NCI-H2107 treated with DMSO at 0.1 percent for 48 hours (cell line): ENCODE data around the gene EIF1B.

Experiments used
- DNase-seq: peaks from one replicate; lab custom pipeline; 2025; ENCODE audit not compliant: unreplicated experiment; lab: John Stamatoyannopoulos, UW

The EIF1B gene

DNA sequence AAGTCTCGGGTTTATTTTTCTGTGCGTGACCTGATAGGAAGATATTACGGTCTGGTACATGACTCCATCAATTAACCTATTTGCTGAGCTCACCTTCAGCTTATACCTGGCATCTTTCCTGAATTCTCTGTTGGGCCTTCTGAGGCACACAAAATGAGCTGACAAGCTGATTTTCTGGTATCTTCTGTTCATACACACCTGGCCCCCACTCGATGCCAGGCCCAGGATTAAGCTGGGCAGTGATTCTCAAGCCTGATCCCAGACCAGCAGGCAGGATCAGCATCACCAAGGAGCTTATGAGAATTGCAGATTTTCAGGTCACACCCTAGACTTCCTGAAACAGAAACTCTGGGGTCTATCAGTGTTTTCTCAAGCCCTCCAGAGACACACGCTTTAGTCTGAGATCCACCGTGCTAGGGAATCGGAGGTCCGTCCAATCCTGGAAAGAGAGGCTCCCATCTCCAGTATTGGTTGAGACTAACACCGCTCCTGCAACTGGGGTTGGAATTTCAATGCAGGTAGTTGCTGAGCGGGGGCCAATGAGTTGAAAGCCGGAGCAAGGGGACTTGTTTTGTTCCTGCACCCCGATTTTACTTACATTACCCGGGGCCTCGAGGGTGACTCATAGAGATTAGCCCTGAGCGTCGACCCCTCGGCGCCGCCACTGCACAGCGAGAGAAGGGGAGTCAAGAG lies 636 bp upstream of the EIF1B start:
- peak; percentile 2 for DNase-seq

DNA sequence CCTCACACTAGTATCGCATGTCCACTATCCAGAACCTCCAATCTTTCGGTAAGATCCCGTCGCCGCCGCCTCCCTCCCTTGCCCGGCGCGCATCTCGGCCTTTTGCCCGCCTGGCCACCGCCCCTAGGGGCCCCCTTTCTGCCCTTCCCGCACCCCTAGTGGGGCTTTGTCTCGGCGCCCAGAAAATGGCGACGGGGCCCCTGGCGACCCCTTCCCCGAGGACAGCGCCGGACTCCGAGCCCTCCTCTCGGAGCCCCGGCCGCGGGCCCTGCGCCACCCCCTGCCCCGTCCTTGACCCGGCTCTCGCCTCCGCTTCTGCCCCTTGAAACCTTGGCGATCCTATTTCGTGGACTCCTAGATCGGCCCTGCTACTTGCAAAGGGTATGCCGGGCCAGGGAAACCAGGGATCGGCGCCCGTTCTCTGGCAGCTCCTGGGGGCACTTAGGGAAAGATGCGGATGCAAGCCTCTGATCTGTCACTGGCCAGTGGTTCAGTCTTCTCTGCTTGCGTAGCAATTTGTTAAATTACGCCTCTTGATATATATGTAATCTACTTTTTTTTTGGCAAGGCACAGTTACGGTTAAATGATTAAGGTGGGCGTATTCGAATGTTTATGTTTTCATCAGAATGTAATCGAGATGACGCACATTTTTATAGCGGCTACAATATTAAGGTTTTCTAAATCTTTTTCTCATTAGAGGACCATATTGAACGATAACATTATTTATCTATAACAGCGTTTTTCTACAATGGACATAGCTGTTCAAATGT lies 603 bp downstream of the EIF1B start:
- DNase-seq, result no peak

DNA sequence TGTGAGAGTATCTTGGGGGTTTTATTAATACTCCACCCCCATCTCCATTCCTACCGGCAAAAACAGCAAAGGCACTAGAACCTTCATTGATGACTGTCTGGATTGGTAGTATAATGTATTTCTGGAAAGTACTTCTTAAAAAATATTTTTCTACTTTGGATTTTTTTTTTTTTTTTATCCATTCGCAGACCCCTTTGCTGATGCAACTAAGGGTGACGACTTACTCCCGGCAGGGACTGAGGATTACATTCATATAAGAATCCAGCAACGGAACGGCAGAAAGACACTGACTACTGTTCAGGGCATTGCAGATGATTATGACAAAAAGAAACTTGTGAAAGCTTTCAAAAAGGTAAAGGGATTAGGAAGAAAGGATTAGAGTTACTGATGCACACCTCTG lies 1.2 kb downstream of the EIF1B start:
- DNase-seq, result no peak

DNA sequence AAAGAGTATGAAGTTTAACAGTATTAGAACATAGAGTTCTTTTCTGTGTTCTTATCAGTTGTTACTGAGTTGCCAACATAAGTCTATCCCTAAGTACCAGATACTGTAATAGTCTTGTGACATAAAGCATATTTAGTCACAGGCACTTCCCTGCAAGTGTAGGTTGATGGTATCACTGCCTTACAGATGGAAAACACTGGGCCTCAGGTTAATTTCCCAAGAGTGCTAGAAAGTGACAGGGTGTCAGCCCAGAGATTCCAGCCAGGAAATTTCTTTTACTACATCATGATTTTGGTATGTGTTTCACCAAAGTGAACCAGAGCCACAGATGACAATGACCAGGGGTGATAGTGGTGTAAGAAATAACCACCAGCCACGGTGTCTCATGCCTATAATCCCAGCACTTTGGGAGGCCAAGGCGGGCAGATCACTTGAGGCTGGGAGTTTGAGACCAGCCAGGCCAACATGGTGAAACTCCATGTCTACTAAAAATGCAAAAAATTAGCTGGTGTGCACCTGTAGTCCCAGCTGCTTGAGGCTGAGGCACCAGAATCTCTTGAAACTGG lies 3.2 kb downstream of the EIF1B start:
- DNase-seq, result no peak

DNA sequence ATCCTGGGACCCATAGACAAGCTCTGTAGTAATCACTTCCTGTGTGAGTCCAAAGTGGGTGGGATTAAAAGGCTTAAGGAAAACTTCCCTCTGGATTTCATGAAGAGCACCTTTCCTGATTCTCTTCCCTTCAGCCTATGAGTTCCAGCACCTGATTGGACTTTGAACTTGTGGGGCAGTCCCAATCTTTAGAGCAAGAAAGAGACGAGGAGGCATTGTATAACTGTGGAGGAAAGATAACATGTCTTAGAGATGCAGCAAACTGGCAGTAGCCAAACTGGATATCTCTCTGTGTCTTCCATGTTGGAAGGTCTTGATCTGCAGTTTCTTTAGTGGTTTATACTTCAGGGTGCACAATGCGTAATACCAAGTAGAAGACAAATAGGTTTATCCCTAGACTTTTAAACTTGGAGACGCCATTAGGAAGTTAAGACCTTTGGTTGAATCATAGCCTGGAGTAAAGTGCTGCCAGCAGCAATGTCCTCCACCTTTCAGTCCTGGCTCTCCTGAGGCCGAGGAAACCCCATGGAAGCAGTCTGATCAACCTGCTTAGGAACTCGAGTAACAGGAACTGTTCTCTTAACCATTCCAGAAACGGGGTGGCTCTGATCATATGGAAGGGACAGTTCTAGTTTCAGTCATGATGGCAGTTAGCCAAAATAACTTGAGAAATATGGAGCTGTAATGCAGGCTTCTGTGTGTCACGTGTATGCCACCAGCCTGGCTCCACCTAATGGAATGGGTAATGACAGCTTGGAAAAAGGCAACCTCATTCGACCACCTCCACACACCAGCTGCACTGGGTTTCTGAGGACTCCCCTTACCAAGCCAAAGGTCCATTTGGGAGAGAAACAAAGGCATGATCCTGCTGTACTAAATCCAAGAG lies 4.7 kb downstream of the EIF1B start:
- no peak for DNase-seq

DNA sequence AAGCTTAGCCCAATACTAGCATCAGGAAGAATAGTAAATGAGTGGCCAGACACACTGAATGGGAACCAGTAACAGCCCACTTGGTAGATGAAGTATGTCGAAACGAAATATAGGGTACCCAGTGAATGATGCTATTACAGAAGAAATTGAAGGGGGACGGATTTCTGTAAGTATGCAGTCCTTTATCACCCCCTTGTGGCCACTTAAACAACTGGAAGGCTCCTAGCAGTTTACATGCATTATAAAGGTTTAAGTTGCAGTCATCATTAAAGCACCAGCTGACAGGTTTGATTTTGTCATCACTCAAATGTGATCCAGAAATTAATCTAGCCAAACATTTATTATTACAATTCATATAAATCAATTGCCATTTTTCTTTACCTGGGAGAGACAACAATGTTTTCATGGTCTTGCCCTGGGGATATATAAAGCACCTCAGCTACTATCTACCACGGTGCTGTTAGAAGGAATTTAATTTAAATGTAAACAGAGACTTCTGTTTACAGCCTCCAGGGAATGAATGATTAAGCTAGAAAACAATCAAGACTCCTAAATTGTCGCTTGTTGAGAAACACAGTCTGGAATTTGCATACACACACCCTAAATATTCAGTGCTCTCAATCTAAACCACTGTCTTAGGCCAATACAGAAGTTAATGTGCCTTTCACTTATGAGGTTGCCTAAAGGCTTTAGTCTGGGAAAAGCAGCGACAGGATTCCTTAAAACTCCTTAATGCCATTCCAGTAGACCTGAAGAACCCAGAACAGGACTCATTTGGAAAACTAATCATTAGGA lies 7.8 kb downstream of the EIF1B start:
- DNase-seq, result peak; percentile 24

DNA sequence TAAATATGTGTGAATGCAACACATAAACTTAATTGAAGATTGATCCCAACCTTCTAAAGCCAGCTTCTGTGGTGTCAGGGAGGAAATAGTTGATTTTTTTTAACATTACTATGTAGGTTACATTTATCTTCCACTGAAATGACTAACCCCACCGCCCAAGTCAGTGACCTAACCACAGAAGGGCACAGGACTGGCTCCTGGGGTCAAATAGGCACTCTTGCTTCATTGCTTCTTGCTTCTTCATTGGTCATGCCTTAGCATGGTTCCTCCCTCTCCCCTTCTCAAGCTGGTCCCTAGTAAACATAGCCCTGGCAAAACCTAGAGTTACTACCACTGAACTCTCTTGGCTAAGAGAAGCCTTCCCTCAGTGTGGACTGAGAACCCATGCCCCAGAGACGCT lies 12.3 kb downstream of the EIF1B start:
- DNase-seq, result no peak

DNA sequence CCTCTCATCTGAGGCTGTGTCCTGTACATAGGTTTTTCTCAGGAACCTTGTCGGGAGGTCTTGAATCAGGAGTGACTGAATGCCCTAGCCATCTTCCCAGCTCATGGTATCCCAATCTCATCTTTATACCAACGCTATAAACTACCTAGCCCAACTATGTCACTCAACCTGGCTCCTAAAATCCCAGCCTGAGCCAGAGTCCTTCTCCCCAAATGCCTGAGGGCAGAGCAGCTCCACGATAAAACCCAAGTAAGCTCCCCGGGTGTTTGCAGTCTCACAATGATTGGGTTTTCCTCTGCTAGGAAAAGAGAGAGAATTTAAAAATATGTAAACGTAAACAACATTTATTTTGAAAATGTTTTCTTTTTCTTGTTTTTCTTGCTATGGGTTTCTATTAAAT lies 14.4 kb downstream of the EIF1B start:
- DNase-seq, result no peak

DNA sequence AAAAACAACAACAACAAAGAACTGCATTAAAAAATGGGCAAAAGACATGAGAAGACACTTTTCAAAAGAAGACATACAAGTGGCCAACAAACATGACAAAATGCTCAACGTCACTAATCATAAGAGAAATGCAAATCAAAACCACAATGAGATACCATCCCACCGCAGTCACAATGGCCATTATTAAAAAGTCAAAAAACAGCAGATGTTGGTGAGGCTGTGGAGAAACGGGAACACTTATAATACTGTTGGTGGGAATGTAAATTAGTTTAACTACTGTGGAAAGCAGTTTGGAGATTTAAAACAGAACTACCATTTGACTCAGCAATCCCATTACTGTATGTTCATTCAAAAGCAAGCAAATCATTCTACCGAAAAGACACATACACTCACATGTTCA lies 15.1 kb downstream of the EIF1B start:
- no peak for DNase-seq

DNA sequence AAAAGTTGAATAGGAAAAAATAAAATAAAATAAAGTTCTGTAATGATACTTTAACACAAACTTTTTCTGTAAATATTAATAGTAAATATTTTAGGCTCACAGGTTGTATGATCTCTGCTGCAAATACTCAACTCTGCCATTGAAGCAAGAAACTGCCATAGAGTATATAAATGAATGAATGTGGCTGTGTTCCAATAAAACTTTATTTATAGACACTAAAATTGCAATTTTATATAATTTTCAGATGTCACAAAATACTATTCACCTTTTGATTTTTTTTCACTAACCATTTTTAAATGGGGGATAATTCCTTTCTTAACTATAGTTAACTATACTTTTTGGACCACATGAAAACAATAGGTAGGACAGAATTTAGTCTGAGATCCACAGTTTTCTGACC lies 16.0 kb downstream of the EIF1B start:
- no peak for DNase-seq

DNA sequence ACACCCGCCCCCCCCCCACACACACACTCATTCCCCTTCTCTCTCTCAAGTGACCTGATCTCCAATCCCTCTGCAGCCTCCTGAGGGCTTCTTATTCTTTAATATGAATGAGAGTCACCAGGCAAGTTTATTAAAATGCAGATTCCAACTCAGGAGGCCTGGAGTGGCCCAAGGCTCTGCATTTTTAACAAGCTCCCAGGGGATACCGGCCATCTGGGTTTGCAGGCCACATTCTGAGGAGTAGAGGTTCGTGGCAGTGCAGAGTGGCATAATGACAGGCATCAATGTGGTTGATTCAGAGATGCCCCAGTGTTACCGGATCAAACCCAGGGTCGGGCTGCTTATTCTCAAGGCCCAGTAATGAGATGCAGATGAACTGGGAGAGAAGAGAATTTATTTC lies 18.9 kb downstream of the EIF1B start:
- no peak for DNase-seq

DNA sequence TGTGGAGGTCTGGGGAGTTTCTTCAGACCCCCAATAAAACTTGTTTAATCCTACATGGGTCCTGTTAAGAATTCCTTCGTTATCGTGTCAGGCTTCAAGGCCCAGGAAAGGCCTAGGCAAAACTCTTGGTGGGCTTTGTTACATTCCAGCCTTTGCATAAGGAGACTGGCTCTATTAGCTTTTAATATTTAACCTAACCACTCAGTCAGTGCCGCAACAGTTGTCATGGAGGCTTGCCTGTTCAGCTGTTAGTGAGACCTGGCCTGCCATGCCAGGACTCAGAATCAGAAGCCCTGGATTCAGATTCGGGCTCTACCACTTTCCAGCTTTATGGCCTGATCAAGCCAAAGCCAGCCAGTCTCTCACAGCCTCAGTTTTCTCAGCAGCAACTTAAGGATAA lies 19.6 kb downstream of the EIF1B start:
- DNase-seq, result no peak

DNA sequence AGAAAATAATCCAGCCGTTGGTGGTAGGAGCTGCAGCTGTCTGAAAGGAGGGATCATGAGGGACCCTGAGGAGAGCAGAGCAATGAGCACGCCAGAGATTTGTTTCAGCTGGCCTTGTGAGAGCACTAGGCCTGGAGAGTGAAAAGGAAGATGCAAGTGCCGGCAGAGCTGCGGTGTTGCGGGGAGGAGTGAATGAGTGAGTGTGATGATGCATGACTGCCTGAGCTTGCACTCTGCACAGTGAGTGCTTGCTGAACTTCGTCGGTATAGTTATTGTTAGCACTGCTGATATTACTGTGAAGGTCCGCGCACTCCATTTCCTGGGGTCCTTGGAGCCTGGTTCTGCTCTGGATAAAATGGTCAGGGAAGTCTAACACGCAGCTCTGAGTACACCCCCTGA lies 23.2 kb downstream of the EIF1B start:
- DNase-seq, result no peak

DNA sequence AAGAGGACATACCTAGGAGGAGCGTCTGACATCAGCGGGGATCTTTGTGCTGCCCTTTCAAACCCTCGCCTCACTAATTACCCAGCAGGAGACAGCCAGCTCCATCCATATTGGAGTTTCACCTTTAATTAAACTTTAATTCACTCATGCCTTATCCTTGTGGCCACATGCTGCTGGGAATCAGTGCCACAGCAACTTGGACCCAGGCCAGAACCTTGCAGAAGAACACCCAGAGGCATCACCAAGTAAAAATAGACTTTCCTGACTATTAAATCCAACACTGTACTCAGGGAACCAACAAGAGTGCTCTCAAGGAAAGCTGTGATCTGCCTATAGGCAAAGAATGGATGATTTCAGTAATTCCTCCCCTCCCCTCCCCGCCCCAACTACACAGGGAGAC lies 23.9 kb downstream of the EIF1B start:
- no peak for DNase-seq

DNA sequence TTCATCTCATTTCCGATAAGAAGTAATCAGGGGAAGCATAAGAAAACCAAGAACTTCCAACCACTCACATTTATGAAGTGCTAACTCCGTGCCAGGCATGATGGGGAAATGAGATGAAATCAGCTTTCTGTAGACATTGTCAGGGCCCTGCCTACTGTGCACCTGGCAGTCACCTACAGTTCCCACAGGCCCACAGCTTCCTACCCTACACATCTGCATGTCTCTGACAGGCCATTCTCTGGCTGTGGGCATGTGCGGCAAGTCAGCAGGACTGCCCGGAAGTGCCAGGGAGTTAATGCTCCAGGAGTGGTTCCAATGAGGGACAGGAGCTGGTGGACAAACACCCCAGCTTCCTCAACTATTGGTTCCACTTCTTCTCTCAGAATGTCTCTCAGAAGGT lies 24.3 kb downstream of the EIF1B start:
- no peak for DNase-seq

DNA sequence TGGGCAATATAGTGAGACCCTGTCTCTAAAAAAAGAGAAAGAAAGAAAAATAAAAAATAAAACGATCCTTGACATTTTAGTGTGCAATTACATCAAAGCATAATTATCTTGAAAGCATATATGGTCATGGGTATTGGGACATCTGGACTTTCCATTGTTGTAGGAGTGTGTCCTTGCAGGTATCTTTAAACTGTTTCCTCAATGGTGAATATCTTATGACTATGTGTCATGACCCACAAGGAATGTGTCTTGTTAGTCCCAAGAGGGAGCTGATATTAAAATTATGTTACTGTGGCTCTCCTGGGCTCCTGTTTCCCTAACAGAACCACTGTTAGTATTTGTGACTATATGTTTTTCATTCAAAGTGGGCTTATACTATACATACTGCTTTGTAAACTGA lies 26.6 kb downstream of the EIF1B start:
- DNase-seq, result no peak

DNA sequence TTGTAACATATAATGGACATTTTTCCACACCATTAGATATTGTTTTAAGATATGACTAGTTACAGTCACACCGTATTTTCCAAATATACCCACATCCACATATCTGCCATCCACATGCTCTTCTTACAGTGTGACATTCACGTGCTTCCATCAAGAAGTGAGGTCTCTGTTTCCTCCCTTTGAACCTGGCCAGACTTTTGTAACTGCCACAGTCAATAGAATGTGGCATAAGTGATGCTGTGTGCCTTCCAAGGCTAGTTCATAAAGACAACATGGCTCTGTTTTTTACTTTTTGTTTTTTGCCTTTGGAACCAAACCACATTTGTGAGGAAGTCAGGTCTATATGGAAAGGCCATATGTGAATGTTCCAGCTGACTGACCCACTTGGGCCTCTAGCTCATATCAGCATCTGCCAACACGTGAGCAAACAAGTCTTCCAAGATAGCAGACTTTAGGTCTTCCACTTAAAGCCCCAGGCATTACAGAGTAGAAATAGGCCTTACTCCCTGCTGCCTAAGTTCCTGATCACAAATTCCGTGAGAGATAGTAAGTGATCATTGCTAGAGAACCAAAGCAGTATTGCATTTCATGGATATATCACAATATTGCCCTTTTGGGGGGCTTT lies 27.1 kb downstream of the EIF1B start:
- DNase-seq, result no peak

DNA sequence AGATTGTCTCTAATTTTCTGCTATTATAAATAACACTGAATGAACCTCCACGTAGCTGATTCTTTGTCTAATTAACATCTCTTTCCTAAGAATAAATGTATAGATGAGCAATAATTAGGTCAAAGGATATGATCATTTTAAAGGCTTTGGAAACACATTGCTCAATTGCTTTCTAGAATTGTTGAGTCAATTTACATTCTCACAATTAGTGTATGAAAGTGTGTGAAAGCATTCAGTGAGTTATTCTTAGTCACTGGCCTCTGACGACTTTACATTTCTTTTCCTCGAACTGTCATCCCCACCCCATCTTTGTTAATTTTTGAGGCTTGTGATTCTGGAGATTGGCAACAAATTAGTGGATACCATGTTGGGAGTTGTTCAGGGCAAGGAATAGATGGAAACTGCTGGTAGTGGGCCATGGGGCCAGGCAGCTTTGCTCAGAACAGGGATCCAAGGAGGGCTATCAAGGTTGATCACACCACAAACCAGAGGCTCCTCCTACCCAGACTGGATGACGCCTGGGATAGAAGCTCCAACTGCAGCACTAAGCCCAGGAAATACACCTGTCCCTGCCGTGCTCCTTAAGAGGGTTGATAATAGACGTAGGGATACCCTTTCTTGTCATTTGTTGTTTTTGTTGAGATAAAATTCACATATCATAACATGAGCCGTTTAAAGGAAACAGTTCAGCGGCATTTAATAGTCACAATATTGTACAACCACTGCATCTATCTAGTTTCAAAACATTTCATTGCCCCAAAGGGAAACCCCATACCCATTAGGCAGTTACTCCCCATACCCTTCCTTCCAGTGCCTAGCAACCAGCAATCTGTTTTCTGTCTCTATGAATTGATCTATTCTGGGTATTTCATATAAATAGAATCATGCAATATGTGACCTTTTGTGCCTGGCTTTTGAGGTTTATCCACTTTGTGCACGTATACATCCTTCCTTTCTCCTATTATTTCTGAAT lies 27.9 kb downstream of the EIF1B start:
- DNase-seq, result no peak

DNA sequence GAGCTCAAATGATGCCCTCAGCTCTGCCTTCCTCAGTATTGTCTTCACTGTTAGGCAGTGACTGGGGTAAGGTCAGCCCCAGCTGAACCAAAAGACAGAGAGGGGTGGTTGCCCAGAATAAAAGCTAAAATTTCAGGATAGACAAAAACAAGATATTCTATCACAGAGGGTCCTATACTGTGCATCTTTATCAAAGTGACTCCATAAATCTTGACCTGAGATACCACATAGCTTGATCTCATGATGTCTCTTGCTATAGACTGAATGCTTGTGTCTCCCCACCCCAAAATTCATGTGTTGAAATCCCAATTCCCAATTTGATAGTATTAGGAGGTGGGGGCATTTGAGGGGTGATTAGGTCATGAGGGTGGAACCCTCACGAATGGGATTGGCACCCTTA lies 30.4 kb downstream of the EIF1B start:
- no peak for DNase-seq
